ENCODE results near the gene ITIH1. TPM values are rescaled to one million over a fixed set of nuclear protein-coding genes. Genes with fewer than 3 reads are reported as not detected.

ITIH1 gene
- total and polyA plus RNA-seq, 2 of the 4 experiments (the other 2 are of a cell fraction): not detected

DNA sequence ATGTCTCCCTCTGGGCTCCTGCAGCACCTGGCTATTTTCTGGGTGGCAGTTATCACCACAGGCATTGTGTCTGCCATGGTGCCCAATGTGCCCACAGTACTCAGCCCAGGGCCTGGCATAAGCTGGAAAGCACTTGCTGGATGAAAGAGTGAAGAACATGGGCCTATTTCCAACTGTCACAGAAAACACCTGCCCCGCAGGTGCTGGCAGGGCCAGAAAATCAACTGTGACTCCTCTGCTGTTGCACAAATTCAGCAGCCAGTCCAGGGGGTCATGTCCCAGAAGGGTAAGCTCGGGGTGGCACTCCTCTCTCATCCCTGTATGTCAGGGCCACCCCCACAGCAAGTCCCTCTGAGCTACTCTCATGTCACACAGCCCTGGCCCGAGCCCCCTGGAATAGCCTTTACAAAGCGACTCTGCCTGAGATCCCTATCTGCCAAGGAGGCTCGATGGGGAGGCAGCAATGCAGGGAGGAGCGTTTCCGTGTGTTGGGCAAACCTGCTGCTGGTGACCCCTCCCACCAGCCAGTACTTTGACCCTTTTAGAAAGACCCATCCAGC lies 34.1 kb downstream of the ITIH1 start:
- H2BK20ac ChIP-seq (ENCODE audit: low read depth, low read length): no peak overlapping the region
- no peak overlapping the region for H4K5ac ChIP-seq (ENCODE audit: low read depth, low read length)
- no peak overlapping the region for H3K56ac ChIP-seq (ENCODE audit: extremely low read depth, insufficient read depth, low read length)
- ATAC-seq (ENCODE audit: low read depth) (no peak), DNase-seq (no peak)
- POLR2A ChIA-PET (ENCODE audit: unreplicated experiment): no interaction called here
- in situ Hi-C loops (cut with MboI; ENCODE audit: low sequenced_read_pairs): no loop called here
- H3K9me3 ChIP-seq (ENCODE audit: control insufficient read depth, insufficient read depth, low read length): no peaks in the 10 kb centered on the region
- no peaks in the 10 kb centered on the region for H4K20me1 ChIP-seq (ENCODE audit: insufficient read depth, low read length)
- no peak overlapping the region for H3K27ac ChIP-seq (ENCODE audit: insufficient read depth, low read length)
- no peak overlapping the region for H3K4ac ChIP-seq (ENCODE audit: low read depth, low read length)
- no peak overlapping the region for H3K18ac ChIP-seq (ENCODE audit: low read depth, low read length)
- H3K36me3 ChIP-seq (ENCODE audit: control insufficient read depth, insufficient read depth, low read length): no peaks in the 10 kb centered on the region
- no peak overlapping the region for H2AFZ ChIP-seq (replicated peaks; ENCODE audit: low read length, poor library complexity)
- H3K23ac ChIP-seq (ENCODE audit: low read depth, low read length): no peak overlapping the region
- no peak overlapping the region for H2AK9ac ChIP-seq (replicated peaks; ENCODE audit: low read depth, low read length, poor library complexity)
- no peak for TF ChIP-seq FOS (IDR thresholded peaks at IDR 0.05; ENCODE audit: low read depth, low read length)
- no peak for TF ChIP-seq POLR2A (IDR thresholded peaks at IDR 0.05; ENCODE audit: low read depth, low read length)
- TF ChIP-seq RCOR1 (IDR thresholded peaks at IDR 0.05; ENCODE audit: insufficient replicate concordance, low read length): no peak
- TF ChIP-seq CHD1 (IDR thresholded peaks at IDR 0.05; ENCODE audit: low read depth, low read length): no peak
- TF ChIP-seq, protein P1, sequence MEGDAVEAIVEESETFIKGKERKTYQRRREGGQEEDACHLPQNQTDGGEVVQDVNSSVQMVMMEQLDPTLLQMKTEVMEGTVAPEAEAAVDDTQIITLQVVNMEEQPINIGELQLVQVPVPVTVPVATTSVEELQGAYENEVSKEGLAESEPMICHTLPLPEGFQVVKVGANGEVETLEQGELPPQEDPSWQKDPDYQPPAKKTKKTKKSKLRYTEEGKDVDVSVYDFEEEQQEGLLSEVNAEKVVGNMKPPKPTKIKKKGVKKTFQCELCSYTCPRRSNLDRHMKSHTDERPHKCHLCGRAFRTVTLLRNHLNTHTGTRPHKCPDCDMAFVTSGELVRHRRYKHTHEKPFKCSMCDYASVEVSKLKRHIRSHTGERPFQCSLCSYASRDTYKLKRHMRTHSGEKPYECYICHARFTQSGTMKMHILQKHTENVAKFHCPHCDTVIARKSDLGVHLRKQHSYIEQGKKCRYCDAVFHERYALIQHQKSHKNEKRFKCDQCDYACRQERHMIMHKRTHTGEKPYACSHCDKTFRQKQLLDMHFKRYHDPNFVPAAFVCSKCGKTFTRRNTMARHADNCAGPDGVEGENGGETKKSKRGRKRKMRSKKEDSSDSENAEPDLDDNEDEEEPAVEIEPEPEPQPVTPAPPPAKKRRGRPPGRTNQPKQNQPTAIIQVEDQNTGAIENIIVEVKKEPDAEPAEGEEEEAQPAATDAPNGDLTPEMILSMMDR (conservative IDR thresholded peaks at IDR 0.05; ENCODE audit: low read depth, low read length): no peak
- no peak for TF ChIP-seq RFX5 (IDR thresholded peaks at IDR 0.05; ENCODE audit: low read depth, low read length)
- no peak for TF ChIP-seq RAD21 (IDR thresholded peaks at IDR 0.05; ENCODE audit: low read length)
- TF ChIP-seq CEBPB (IDR thresholded peaks at IDR 0.05; ENCODE audit: low read depth, low read length): no peak
- TF ChIP-seq MAFK (IDR thresholded peaks at IDR 0.05; ENCODE audit: low read depth, low read length): no peak
- TF ChIP-seq BHLHE40 (IDR thresholded peaks at IDR 0.05; ENCODE audit: low read depth, low read length): no peak
- no peak for TF ChIP-seq SMC3 (IDR thresholded peaks at IDR 0.05; ENCODE audit: low read depth, low read length)
- no peak for TF ChIP-seq MXI1 (IDR thresholded peaks at IDR 0.05; ENCODE audit: borderline replicate concordance, low read depth, low read length)
- TF ChIP-seq, protein P2, sequence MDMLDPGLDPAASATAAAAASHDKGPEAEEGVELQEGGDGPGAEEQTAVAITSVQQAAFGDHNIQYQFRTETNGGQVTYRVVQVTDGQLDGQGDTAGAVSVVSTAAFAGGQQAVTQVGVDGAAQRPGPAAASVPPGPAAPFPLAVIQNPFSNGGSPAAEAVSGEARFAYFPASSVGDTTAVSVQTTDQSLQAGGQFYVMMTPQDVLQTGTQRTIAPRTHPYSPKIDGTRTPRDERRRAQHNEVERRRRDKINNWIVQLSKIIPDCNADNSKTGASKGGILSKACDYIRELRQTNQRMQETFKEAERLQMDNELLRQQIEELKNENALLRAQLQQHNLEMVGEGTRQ (IDR thresholded peaks at IDR 0.05; ENCODE audit: low read depth, low read length): no peak
- no peak for TF ChIP-seq MAZ (IDR thresholded peaks at IDR 0.05; ENCODE audit: borderline replicate concordance, low read depth, low read length)
- no peak overlapping the region for H2AK5ac ChIP-seq (ENCODE audit: low read depth, low read length)
- no peak overlapping the region for H2BK120ac ChIP-seq (ENCODE audit: low read depth, low read length)
- no peak overlapping the region for H4K91ac ChIP-seq (ENCODE audit: insufficient read depth, low read depth, low read length)
- 0% methylated on average over 1 of the region's 7 CpGs; no CpG with 5 or more reads in 1 of the 2 experiments for WGBS, 2 experiments (ENCODE audit: extremely low coverage in 2 of 2, insufficient read length in 1 of 2)
- H2BK15ac ChIP-seq (ENCODE audit: low read depth, low read length): no peak overlapping the region
- H3K4me1 ChIP-seq (ENCODE audit: control insufficient read depth, insufficient read depth, low read length): no peaks in the 10 kb centered on the region
- no peak overlapping the region for H3K4me3 ChIP-seq (ENCODE audit: insufficient read depth, low read depth, low read length)
- H3K9ac ChIP-seq (ENCODE audit: low read depth, low read length): no peak overlapping the region
- CTCF ChIA-PET: interaction anchor here (1.0 kb wide), 1 partner anchor 10 kb away, joined by 3 read pairs; no protein-coding TSS in a partner anchor
- no TSS peak for BruUV-seq (replicated peaks)
- no peak overlapping the region for H2BK5ac ChIP-seq (ENCODE audit: low read depth, low read length, poor library complexity, severe bottlenecking)
- dilution Hi-C loops (cut with HindIII; ENCODE audit: low sequenced_read_pairs, unreplicated experiment): no loop called here
- H3K9me1 ChIP-seq (ENCODE audit: insufficient read depth, low read length): no peaks in the 10 kb centered on the region
- H3K14ac ChIP-seq (replicated peaks; ENCODE audit: low read depth, low read length): no peak overlapping the region
- no peak overlapping the region for H4K8ac ChIP-seq (ENCODE audit: low read depth in 2 of 2, low read length in 2 of 2)
- intact Hi-C loops (cut with micrococcal nuclease): no loop called here
- H3K4me2 ChIP-seq (ENCODE audit: low read depth, low read length): no peak overlapping the region
- no peaks in the 10 kb centered on the region for H3K79me1 ChIP-seq (ENCODE audit: low read depth in 1 of 2, low read length in 2 of 2)
- H3K27me3 ChIP-seq (ENCODE audit: control insufficient read depth, insufficient read depth, low read length): peaks cover 24% of the 10 kb centered on the region

Measured in IMR-90 (cell line).